ENCODE data around the gene MARK3.

DNA sequence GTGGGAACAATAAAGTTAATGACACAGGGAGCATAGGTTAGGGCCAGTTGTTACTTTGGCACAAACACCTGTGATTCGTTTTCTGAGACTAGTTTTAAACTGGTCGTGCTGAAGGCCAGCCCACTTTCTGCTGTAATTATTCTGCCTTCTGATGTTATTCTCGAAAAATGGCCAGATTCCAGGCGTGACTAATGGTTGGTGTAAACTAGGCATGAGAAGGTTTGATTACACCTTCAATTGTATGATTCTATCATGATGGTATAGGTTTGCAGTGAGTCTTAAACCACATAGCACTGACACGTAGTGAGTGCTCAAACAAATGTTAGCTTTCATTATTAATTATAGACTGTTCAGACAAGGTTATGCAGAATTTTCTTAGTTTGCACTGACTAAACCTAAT, 98.4 kb downstream of the MARK3 start:
- TF ChIP-seq ZBTB46 (CRISPR knock-in tag; IDR thresholded peaks at IDR 0.05; ENCODE audit: borderline replicate concordance) (no peak), LCORL (IDR thresholded peaks at IDR 0.05) (no peak), LCORL (CRISPR knock-in tag; IDR thresholded peaks at IDR 0.05) (no peak), ZMYM2 (CRISPR knock-in tag; IDR thresholded peaks at IDR 0.05) (no peak)
